C4-2B (cell line): ENCODE data around the gene ARVCF.

Source experiments
- H3K27ac ChIP-seq: fragments of 450-650 bp; 2 replicates; pipeline ENCODE4 v1.5.1; 2017
- CTCF ChIP-seq: fragments of 450-650 bp; conservative IDR thresholded peaks from 2 replicates; pipeline ENCODE4 v1.5.1; 2017; ENCODE audit warnings: mild to moderate bottlenecking
- ZFX ChIP-seq: fragments of 450-650 bp; IDR thresholded peaks from 2 replicates; pipeline ENCODE4 v1.6.1; 2017

Gene ARVCF

GRCh38 chr22:20010307-20011122 is 6.1 kb downstream of the ARVCF start:
- no peak overlapping the region for H3K27ac ChIP-seq
- TF ChIP-seq CTCF (no peak), ZFX (no peak)

GRCh38 chr22:20009582-20010306 is 6.9 kb downstream of the ARVCF start:
- no peak for TF ChIP-seq ZFX
- no peak for TF ChIP-seq CTCF

GRCh38 chr22:20009018-20009491 is 7.6 kb downstream of the ARVCF start:
- H3K27ac ChIP-seq = no peak overlapping the region
- TF ChIP-seq CTCF (no peak), ZFX (no peak)

More at GRCh38 chr22:20009582-20010306, 6.9 kb downstream of the ARVCF start:
- no peak overlapping the region for H3K27ac ChIP-seq

GRCh38 chr22:20008221-20008995 is 8.2 kb downstream of the ARVCF start:
- no peak overlapping the region for H3K27ac ChIP-seq
- TF ChIP-seq CTCF (no peak), ZFX (no peak)

GRCh38 chr22:20004464-20004863 is 12.2 kb downstream of the ARVCF start:
- TF ChIP-seq CTCF (no peak), ZFX (no peak)
- H3K27ac ChIP-seq = no peak overlapping the region

GRCh38 chr22:20003304-20003703 is 13.3 kb downstream of the ARVCF start:
- no peak for TF ChIP-seq ZFX
- no peak for TF ChIP-seq CTCF
- H3K27ac ChIP-seq = no peak overlapping the region

GRCh38 chr22:20002636-20003035 is 14.0 kb downstream of the ARVCF start:
- TF ChIP-seq ZFX (no peak), CTCF (no peak)
- no peak overlapping the region for H3K27ac ChIP-seq
